Measurements from ENCODE around the gene CORO2A. TPM values are rescaled to one million over a fixed set of nuclear protein-coding genes. Genes with fewer than 3 reads are reported as not detected.

Gene CORO2A
- total RNA-seq, 1 donor, result 0.36 TPM

GRCh38 chr9:98100456-98100855, 92.0 kb downstream of the CORO2A start:
- TF ChIP-seq CTCF (IDR thresholded peaks at IDR 0.05; ENCODE audit: insufficient read depth, low read length), result no peak
- no peak overlapping the region for H3K4me3 ChIP-seq (ENCODE audit: low read depth, low read length)
- no peak for DNase-seq (ENCODE audit: low read depth)

GRCh38 chr9:98099898-98100297, 92.5 kb downstream of the CORO2A start:
- no peak overlapping the region for H3K4me3 ChIP-seq (ENCODE audit: low read depth, low read length)
- DNase-seq (ENCODE audit: low read depth), result no peak
- TF ChIP-seq CTCF (IDR thresholded peaks at IDR 0.05; ENCODE audit: insufficient read depth, low read length), result no peak

- no peak for DNase-seq (ENCODE audit: low read depth)
- H3K4me3 ChIP-seq (ENCODE audit: low read depth, low read length), result no peak overlapping the region
- no peak for TF ChIP-seq CTCF (IDR thresholded peaks at IDR 0.05; ENCODE audit: insufficient read depth, low read length)
These were observed 93.1 kb downstream of the CORO2A start for GRCh38 chr9:98099346-98099745.

- no peak for DNase-seq (ENCODE audit: low read depth)
- TF ChIP-seq CTCF (IDR thresholded peaks at IDR 0.05; ENCODE audit: insufficient read depth, low read length), result no peak
- H3K4me3 ChIP-seq (ENCODE audit: low read depth, low read length), result no peak overlapping the region
These were observed 94.6 kb downstream of the CORO2A start for GRCh38 chr9:98097836-98098235.

- no peak for DNase-seq (ENCODE audit: low read depth)
- no peak overlapping the region for H3K4me3 ChIP-seq (ENCODE audit: low read depth, low read length)
- TF ChIP-seq CTCF (IDR thresholded peaks at IDR 0.05; ENCODE audit: insufficient read depth, low read length), result no peak
These were observed 96.3 kb downstream of the CORO2A start for GRCh38 chr9:98096091-98096490.

GRCh38 chr9:98095401-98095800, 97.0 kb downstream of the CORO2A start:
- no peak overlapping the region for H3K4me3 ChIP-seq (ENCODE audit: low read depth, low read length)
- TF ChIP-seq CTCF (IDR thresholded peaks at IDR 0.05; ENCODE audit: insufficient read depth, low read length), result no peak

GRCh38 chr9:98094851-98095250, 97.6 kb downstream of the CORO2A start:
- no peak overlapping the region for H3K4me3 ChIP-seq (ENCODE audit: low read depth, low read length)
- TF ChIP-seq CTCF (IDR thresholded peaks at IDR 0.05; ENCODE audit: insufficient read depth, low read length), result no peak
- DNase-seq (ENCODE audit: low read depth), result no peak

More at GRCh38 chr9:98095401-98095800, 97.0 kb downstream of the CORO2A start:
- DNase-seq (ENCODE audit: low read depth), result no peak

Data from fibroblast of the aortic adventitia (primary cell).